ENCODE data around the gene TTC12. TPM values are rescaled to one million over a fixed set of nuclear protein-coding genes. Genes with fewer than 3 reads are reported as not detected.

TTC12 gene
- total and polyA plus RNA-seq, 2 donors (not counting 1 experiment from before 2014, with no cell fraction given): 9.0 to 47.3 TPM

GRCh38 chr11:113339929-113340589 lies 25.7 kb downstream of the TTC12 start:
- H3K27ac ChIP-seq (ENCODE audit: low read length in 2 of 2): no peak overlapping the region
- H3K79me2 ChIP-seq (ENCODE audit: control insufficient read depth, insufficient read depth, low read length): no peaks in the 10 kb centered on the region
- Mint-ChIP-seq H3K27ac (no peak overlapping the region), H3K4me1 (no peaks in the 10 kb centered on the region), H3K9me3 (ENCODE audit: insufficient read depth) (no peaks in the 10 kb centered on the region), H3K27me3 (no peaks in the 10 kb centered on the region), H3K4me3 (no peak overlapping the region)
- H3K9ac ChIP-seq (ENCODE audit: low read length): no peak overlapping the region
- CTCF ChIA-PET: no interaction called here
- ATAC-seq (ENCODE audit: low read depth) (no peak), DNase-seq (no peak)
- no peaks in the 10 kb centered on the region for H3K9me3 ChIP-seq (ENCODE audit: control extremely low read depth in 1 of 3, control insufficient read depth in 2 of 3, insufficient read depth in 1 of 3, low read length in 2 of 3)
- H3K4me1 ChIP-seq (ENCODE audit: control insufficient read depth in 2 of 2, insufficient read depth in 2 of 2, low read length in 2 of 2): no peaks in the 10 kb centered on the region
- H3K36me3 ChIP-seq (replicated peaks in 1 of 2; ENCODE audit: control extremely low read depth in 1 of 2, control insufficient read depth in 1 of 2, extremely low read depth in 1 of 2, insufficient read depth in 2 of 2, low read length in 1 of 2): peaks cover 0 to 77% of the 10 kb centered on the region in 2 experiments
- intact Hi-C loops (cut with micrococcal nuclease): no loop called here
- H4K20me1 ChIP-seq (ENCODE audit: control insufficient read depth, insufficient read depth, low read length, poor library complexity, severe bottlenecking): no peaks in the 10 kb centered on the region
- TF ChIP-seq CTCF (IDR thresholded peaks at IDR 0.05) (no peak), EZH2 (IDR thresholded peaks at IDR 0.05; ENCODE audit: borderline replicate concordance, insufficient read depth, low read depth, low read length, poor library complexity, severe bottlenecking) (no peak)
- POLR2A ChIA-PET: no interaction called here
- WGBS (ENCODE audit: insufficient coverage): 96% methylated on average over 3 of the region's 6 CpGs
- no peaks in the 10 kb centered on the region for H3K27me3 ChIP-seq (replicated peaks in 1 of 4; ENCODE audit: control extremely low read depth in 1 of 4, control insufficient read depth in 3 of 4, insufficient read depth in 4 of 4, low read length in 3 of 4)
- H2AFZ ChIP-seq (ENCODE audit: insufficient read depth, low read depth, low read length, poor library complexity, severe bottlenecking): no peak overlapping the region
- no peak overlapping the region for H3K4me2 ChIP-seq (replicated peaks; ENCODE audit: low read depth, low read length, poor library complexity, severe bottlenecking)
- no peak overlapping the region for H3K4me3 ChIP-seq (ENCODE audit: control extremely low read depth in 1 of 5, extremely low read depth in 1 of 5, insufficient read depth in 1 of 5, low read depth in 2 of 5, low read length in 4 of 5)

- intact Hi-C loops (cut with micrococcal nuclease): no loop called here
- Mint-ChIP-seq H3K27ac (no peak overlapping the region), H3K9me3 (ENCODE audit: insufficient read depth) (no peaks in the 10 kb centered on the region), H3K4me3 (no peak overlapping the region), H3K4me1 (no peaks in the 10 kb centered on the region), H3K27me3 (no peaks in the 10 kb centered on the region)
- DNase-seq (no peak), ATAC-seq (ENCODE audit: low read depth) (no peak)
- CTCF ChIA-PET: no interaction called here
- no peak overlapping the region for H3K4me3 ChIP-seq (ENCODE audit: control extremely low read depth in 1 of 5, extremely low read depth in 1 of 5, insufficient read depth in 1 of 5, low read depth in 2 of 5, low read length in 4 of 5)
- H3K4me2 ChIP-seq (replicated peaks; ENCODE audit: low read depth, low read length, poor library complexity, severe bottlenecking): no peak overlapping the region
- H3K27ac ChIP-seq (ENCODE audit: low read length in 2 of 2): no peak overlapping the region
- H3K36me3 ChIP-seq (replicated peaks in 1 of 2; ENCODE audit: control extremely low read depth in 1 of 2, control insufficient read depth in 1 of 2, extremely low read depth in 1 of 2, insufficient read depth in 2 of 2, low read length in 1 of 2): peaks cover 0 to 64% of the 10 kb centered on the region in 2 experiments
- no peaks in the 10 kb centered on the region for H3K79me2 ChIP-seq (ENCODE audit: control insufficient read depth, insufficient read depth, low read length)
- H3K9me3 ChIP-seq (ENCODE audit: control extremely low read depth in 1 of 3, control insufficient read depth in 2 of 3, insufficient read depth in 1 of 3, low read length in 2 of 3): no peaks in the 10 kb centered on the region
- POLR2A ChIA-PET: no interaction called here
- no peak overlapping the region for H3K9ac ChIP-seq (ENCODE audit: low read length)
- H3K27me3 ChIP-seq (replicated peaks in 1 of 4; ENCODE audit: control extremely low read depth in 1 of 4, control insufficient read depth in 3 of 4, insufficient read depth in 4 of 4, low read length in 3 of 4): no peaks in the 10 kb centered on the region
- H2AFZ ChIP-seq (ENCODE audit: insufficient read depth, low read depth, low read length, poor library complexity, severe bottlenecking): no peak overlapping the region
- H3K4me1 ChIP-seq (ENCODE audit: control insufficient read depth in 2 of 2, insufficient read depth in 2 of 2, low read length in 2 of 2): no peaks in the 10 kb centered on the region
- TF ChIP-seq CTCF (IDR thresholded peaks at IDR 0.05): no peak
- TF ChIP-seq EZH2 (IDR thresholded peaks at IDR 0.05; ENCODE audit: borderline replicate concordance, insufficient read depth, low read depth, low read length, poor library complexity, severe bottlenecking): no peak
- 96% methylated on average over 8 of the region's 10 CpGs for WGBS (ENCODE audit: insufficient coverage)
- no peaks in the 10 kb centered on the region for H4K20me1 ChIP-seq (ENCODE audit: control insufficient read depth, insufficient read depth, low read length, poor library complexity, severe bottlenecking)
Measured at GRCh38 chr11:113341388-113342165, 27.2 kb downstream of the TTC12 start.

Measured in B cell (primary cell).